K562 (cell line): ENCODE results near the gene INPP5E. TPM values are rescaled to one million over a fixed set of nuclear protein-coding genes. Genes with fewer than 3 reads are reported as not detected.

Source experiments
- ADNP ChIP-seq: fragments of 200-800 bp; sonication (Bioruptor generic); IDR thresholded peaks from 2 replicates; pipeline ENCODE4 v1.6.1; 2016; ENCODE audit warnings: missing genetic modification characterization, missing compliant biosample characterization
- CBFA2T2 ChIP-seq: fragments of 450-650 bp; conservative IDR thresholded peaks from 2 replicates; pipeline ENCODE4 v1.6.1; 2017; ENCODE audit warnings: mild to moderate bottlenecking
- EGR1 ChIP-seq: fragments of 450-650 bp; conservative IDR thresholded peaks from 2 replicates; pipeline ENCODE4 v1.6.1; 2017; ENCODE audit warnings: mild to moderate bottlenecking
- FOXJ2 ChIP-seq: fragments of 200-800 bp; sonication (Bioruptor generic); IDR thresholded peaks from 2 replicates; pipeline ENCODE4 v1.6.1; 2016; ENCODE audit warnings: missing genetic modification characterization, missing compliant biosample characterization
- HMBOX1 ChIP-seq: sonication (generic); IDR thresholded peaks from 2 replicates; pipeline ENCODE4 v1.6.1; 2016
- HNRNPL ChIP-seq: fragments of 200-400 bp; formaldehyde crosslinking; IDR thresholded peaks from 2 replicates; pipeline ENCODE4 v1.6.1; 2017; ENCODE audit warnings: low read depth, mild to moderate bottlenecking, low read length
- HNRNPLL ChIP-seq: fragments of 200-400 bp; formaldehyde crosslinking; IDR thresholded peaks from 2 replicates; pipeline ENCODE4 v1.6.1; 2017; ENCODE audit warnings: low read length, low read depth, mild to moderate bottlenecking; ENCODE audit not compliant: poor library complexity, severe bottlenecking
- KDM1A ChIP-seq, 2 experiments: fragments of 450-650 bp; IDR thresholded peaks; 2 replicates each; pipeline ENCODE4 v1.6.1; 2016; ENCODE audit warnings: mild to moderate bottlenecking in 2 of 2
- KLF10 ChIP-seq: fragments of 250-450 bp; sonication (Bioruptor Pico); IDR thresholded peaks from 2 replicates; pipeline ENCODE4 v1.6.1; 2021; ENCODE audit warnings: matching md5 sums
- NR3C1 ChIP-seq: sonication (generic); formaldehyde crosslinking; IDR thresholded peaks from 2 replicates; pipeline ENCODE4 v1.8.1; 2022; ENCODE audit warnings: missing genetic modification reagents
- PHB ChIP-seq: fragments of 250-450 bp; sonication (Bioruptor Pico); IDR thresholded peaks from 2 replicates; pipeline ENCODE4 v1.5.0; 2021
- PKNOX1 ChIP-seq: fragments of 450-650 bp; IDR thresholded peaks from 2 replicates; pipeline ENCODE4 v1.6.1; 2016
- RBM25 ChIP-seq: fragments of 200-400 bp; formaldehyde crosslinking; IDR thresholded peaks from 2 replicates; pipeline ENCODE4 v1.6.1; 2018; ENCODE audit warnings: low read length, low read depth, moderate library complexity; ENCODE audit not compliant: severe bottlenecking
- RCOR1 ChIP-seq, 2 experiments: IDR thresholded peaks; 2 replicates each; pipeline ENCODE4 v1.6.1; 2012; ENCODE audit warnings: low read depth in 2 of 2, low read length in 2 of 2, borderline replicate concordance in 1 of 2, improper control_type of control experiment in 1 of 2
- TCF15 ChIP-seq: fragments of 250-450 bp; sonication (Bioruptor Pico); IDR thresholded peaks from 2 replicates; pipeline ENCODE4 v1.8.0; 2022; ENCODE audit warnings: moderate library complexity, mild to moderate bottlenecking, inconsistent platforms
- TEAD1 ChIP-seq, 2 experiments: fragments of 450-650 bp in 1 of 2; sonication (generic) in 1 of 2; formaldehyde crosslinking; IDR thresholded peaks; 2 replicates each; pipeline versions ENCODE4 v1.4.0 to v1.8.0; 2020 to 2022; ENCODE audit warnings: mild to moderate bottlenecking in 2 of 2, missing genetic modification reagents in 1 of 2
- TEAD2 ChIP-seq: fragments of 450-650 bp; IDR thresholded peaks from 2 replicates; pipeline ENCODE4 v1.6.1; 2016; ENCODE audit warnings: missing genetic modification characterization, control low read depth, missing compliant biosample characterization
- TFE3 ChIP-seq: fragments of 450-650 bp; formaldehyde crosslinking; IDR thresholded peaks from 2 replicates; pipeline ENCODE4 v1.4.0; 2020; ENCODE audit warnings: mild to moderate bottlenecking, mixed read lengths
- U2AF2 ChIP-seq: fragments of 200-400 bp; formaldehyde crosslinking; optimal IDR thresholded peaks from 2 replicates; pipeline ENCODE3; 2017; ENCODE audit warnings: low read depth, mild to moderate bottlenecking, low read length
- ZNF140 ChIP-seq: fragments of 250-450 bp; sonication (Bioruptor Pico); IDR thresholded peaks from 2 replicates; pipeline ENCODE4 v1.8.0; 2021; ENCODE audit warnings: moderate library complexity, mild to moderate bottlenecking, inconsistent platforms
- ZNF280A ChIP-seq: fragments of 450-650 bp; IDR thresholded peaks from 2 replicates; pipeline ENCODE4 v1.6.1; 2018; ENCODE audit warnings: mild to moderate bottlenecking, low read depth; ENCODE audit not compliant: partially characterized antibody
- ZNF408 ChIP-seq: fragments of 250-450 bp; sonication (Bioruptor Pico); IDR thresholded peaks from 2 replicates; pipeline ENCODE4 v1.4.0; 2020; ENCODE audit warnings: low read depth, mild to moderate bottlenecking, moderate library complexity
- ZNF445 ChIP-seq: fragments of 250-450 bp; sonication (Bioruptor Pico); IDR thresholded peaks from 2 replicates; pipeline ENCODE4 v1.4.0; 2020; ENCODE audit warnings: low read depth, mild to moderate bottlenecking, moderate library complexity
- ZNF561 ChIP-seq: fragments of 450-650 bp; formaldehyde crosslinking; conservative IDR thresholded peaks from 2 replicates; pipeline ENCODE4 v1.4.0; 2020; ENCODE audit warnings: mild to moderate bottlenecking, moderate library complexity
- ZNF79 ChIP-seq: fragments of 250-450 bp; sonication (Bioruptor Pico); IDR thresholded peaks from 2 replicates; pipeline ENCODE4 v1.4.0; 2020; ENCODE audit warnings: low read depth, mild to moderate bottlenecking, moderate library complexity
- polyA plus RNA-seq, 8 experiments: library from polyadenylated mRNA; depleted of rRNA in 4 of 8; stranded (reverse) in 5 of 8; unstranded in 3 of 8; fragments of >200 nt; fragmentation: Nextera tagmentation in 2 of 8; fragmentation: Illumina TruSeq in 1 of 8; extraction: Ambion mirVana in 2 of 8; extraction: Trizol in 1 of 8; gene quantifications; 2 replicates each; pipeline versions ENCODE4 v1.2.1 to v1.2.3, GENCODE V29; 2011 to 2014; ENCODE audit warnings: inconsistent platforms in 1 of 8, missing spikeins in 1 of 8
- total RNA-seq, 7 experiments: library from RNA; depleted of rRNA in 6 of 7; stranded (reverse); fragments of >200 nt in 6 of 7; fragmentation: Illumina TruSeq in 2 of 7; extraction: Trizol in 2 of 7; gene quantifications; 2 replicates each; pipeline versions ENCODE4 v1.2.1 to v1.2.3, GENCODE V29; 2011 to 2021; ENCODE audit warnings: low replicate concordance in 1 of 7

Gene INPP5E
- total and polyA plus RNA-seq, 9 of the 15 experiments (the other 6 are each of a cell fraction or from before 2014, with no cell fraction given) = 0.38 to 17.4 (median 4.9) TPM

GRCh38 chr9:136445799-136446198, 6.2 kb upstream of the INPP5E start (continued):
- TF ChIP-seq KDM1A (IDR thresholded peaks at IDR 0.05) (peak; percentile 25; a peak in 1 of 4 replicates), PKNOX1 (no peak), ZNF280A (no peak), TFE3 (CRISPR knock-in tag) (no peak), EGR1 (no peak), CBFA2T2 (no peak), FOXJ2 (no peak), KLF10 (no peak), TEAD1 (CRISPR knock-in tag; IDR thresholded peaks at IDR 0.05) (no peak), ZNF408 (CRISPR knock-in tag) (no peak), RBM25 (peak; percentile 88), RCOR1 (IDR thresholded peaks at IDR 0.05; ENCODE audit: borderline replicate concordance in 1 of 2, low read depth in 2 of 2, low read length in 2 of 2) (0 out of 4 replicates have a peak, but pooled peaks of 1 of the 2 experiments have one; percentile 6), NR3C1 (CRISPR knock-in tag) (no peak), ZNF79 (CRISPR knock-in tag) (no peak), ZNF445 (CRISPR knock-in tag) (no peak), U2AF2 (no peak), TEAD2 (no peak), ZNF561 (no peak), TCF15 (no peak), HMBOX1 (no peak), ADNP (peak; percentile 48; the same call in 1 of the 2 replicates), PHB (CRISPR knock-in tag) (no peak), HNRNPLL (no peak), ZNF140 (CRISPR knock-in tag) (no peak), HNRNPL (no peak)
